Measurements from ENCODE around the gene HOXC10.

GRCh38 chr12:53975064-53975471 lies 9.9 kb upstream of the HOXC10 start:
- TF ChIP-seq CTCF (IDR thresholded peaks at IDR 0.05; ENCODE audit: poor library complexity) (no peak), EZH2 (IDR thresholded peaks at IDR 0.05; ENCODE audit: borderline replicate concordance) (peak; percentile 57), EZH2phosphoT487 (IDR thresholded peaks at IDR 0.05; ENCODE audit: low read depth, severe bottlenecking, unreplicated experiment) (no peak)

All from hepatocyte (in vitro differentiated cells).